A549 treated with DMSO at 1 μM for 4 hours (cell line): ENCODE results near the gene PRPF39. TPM values are rescaled to one million over a fixed set of nuclear protein-coding genes. Genes with fewer than 3 reads are reported as not detected.

Source experiments
- total RNA-seq: library from RNA; stranded (reverse); fragments of 200-300 nt; extraction: Qiagen RNA extraction; gene quantifications from 5 replicates; pipeline ENCODE4 v1.2.3, GENCODE V29; 2022; ENCODE audit warnings: low read depth

Gene PRPF39
- total RNA-seq = 16.7 to 23.2 TPM (median 18.3 TPM) in 5 replicates

GRCh38 chr14:45083976-45084722 is at the start of gene PRPF39:
TSS of gene PRPF39 (plus strand) at chr14:45084116. CDS start at chr14:45095240, 11,124 bp downstream.

DNA sequence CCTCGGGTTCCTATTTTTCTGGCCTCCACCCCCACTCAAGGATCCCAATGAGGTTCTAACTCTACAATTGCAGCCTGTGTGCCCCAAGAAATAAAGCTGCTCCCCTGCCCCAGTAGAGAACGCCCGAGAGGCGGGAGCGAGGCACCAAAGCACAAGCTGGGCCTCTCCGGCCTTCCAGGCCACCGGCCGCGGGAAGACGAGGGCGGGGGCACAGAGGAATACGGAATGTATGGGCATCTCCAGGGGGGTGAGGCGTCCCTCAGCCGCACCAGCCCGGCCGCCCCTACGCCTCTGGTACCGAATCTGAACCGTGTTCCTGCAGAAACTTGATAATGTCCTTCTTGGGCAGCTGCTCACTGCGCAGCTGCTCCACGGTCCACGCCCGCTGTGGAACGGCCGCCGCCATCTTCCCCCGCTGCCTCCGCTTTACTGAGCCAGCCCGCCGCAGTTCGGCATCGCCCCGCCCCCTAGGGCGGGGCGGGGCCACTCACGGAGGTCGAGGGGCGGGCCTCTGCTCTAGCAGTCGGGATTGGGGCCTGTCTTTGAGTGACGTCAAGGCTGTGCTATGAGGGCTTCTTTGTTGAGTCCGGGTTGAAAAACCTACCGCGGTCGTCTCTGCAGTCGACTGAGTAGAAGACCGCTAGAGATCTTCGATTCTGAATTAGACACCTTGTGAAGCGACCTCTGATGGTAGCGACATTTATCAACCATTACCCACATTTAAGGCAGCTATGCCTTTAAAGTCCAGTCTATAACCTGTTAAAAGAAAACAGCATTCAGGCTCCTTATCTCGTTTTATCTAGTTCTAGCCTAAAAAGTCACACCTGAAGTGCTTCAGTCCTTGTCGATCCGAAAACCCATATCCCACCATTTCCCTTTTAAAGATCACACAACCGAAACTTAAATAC is 50.4 kb downstream of the PRPF39 start, which contains the start of gene FKBP3:
FKBP3 (minus strand) TSS at position 431 of the 908 bp plus-strand sequence; CDS start at position 406, 25 bp downstream.

DNA sequence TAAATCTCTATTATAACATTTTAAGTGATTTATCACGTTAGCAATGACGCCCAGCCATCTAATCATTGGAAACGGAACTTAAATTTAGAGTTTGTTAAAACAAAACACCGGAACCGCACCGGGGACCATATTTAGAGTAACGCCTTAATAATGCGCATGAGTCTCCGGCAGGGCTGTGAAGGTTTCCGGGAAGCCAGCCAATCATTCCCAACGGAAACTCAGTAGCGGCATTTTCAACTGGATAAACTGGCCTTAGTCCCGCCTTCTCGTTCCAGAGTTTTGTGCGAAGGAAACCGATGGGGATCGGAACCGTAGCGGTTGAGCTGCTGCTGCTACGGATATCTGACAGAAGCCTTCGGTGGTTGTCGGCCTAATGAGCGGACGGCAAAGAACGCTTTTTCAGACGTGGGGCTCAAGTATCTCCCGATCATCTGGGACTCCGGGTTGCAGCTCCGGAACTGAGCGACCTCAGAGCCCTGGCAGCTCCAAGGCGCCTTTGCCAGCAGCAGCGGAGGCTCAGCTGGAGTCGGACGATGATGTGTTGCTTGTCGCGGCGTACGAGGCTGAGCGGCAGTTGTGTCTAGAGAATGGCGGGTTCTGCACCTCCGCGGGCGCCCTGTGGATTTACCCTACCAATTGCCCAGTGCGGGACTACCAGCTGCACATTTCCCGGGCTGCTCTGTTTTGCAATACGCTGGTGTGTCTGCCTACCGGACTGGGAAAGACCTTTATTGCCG is 51.9 kb downstream of the PRPF39 start, which contains the start of gene FANCM:
FANCM (plus strand) TSS at position 272 of the 737 bp plus-strand sequence; CDS start at position 374, 102 bp downstream.

Other genes starting within 250 kb of the PRPF39 start
- gene KLHL28, start 122.2 kb upstream of the PRPF39 start, total RNA-seq = 5.4 to 8.0 TPM (median 6.5 TPM) in 5 replicates
- 7.1 to 10.8 TPM (median 8.2 TPM) in 5 replicates for gene TOGARAM1, start 121.9 kb upstream of the PRPF39 start, total RNA-seq
- 111 to 130 TPM (median 122 TPM) in 5 replicates for gene FKBP3, start 50.4 kb downstream of the PRPF39 start, total RNA-seq
- gene FANCM, start 51.8 kb downstream of the PRPF39 start, total RNA-seq = 5.4 to 7.1 TPM (median 6.2 TPM) in 5 replicates
- gene MIS18BP1, start 169.1 kb downstream of the PRPF39 start, total RNA-seq = 18.5 to 26.3 TPM (median 25.5 TPM) in 5 replicates